HEK293 (cell line): ENCODE measurements around the gene HOXB8.

Experiments
- CTCF ChIP-seq: fragments of 450-650 bp; formaldehyde crosslinking; IDR thresholded peaks from 2 replicates; pipeline ENCODE4 v1.5.1; 2016; ENCODE audit warnings: missing biosample characterization, missing genetic modification characterization
- YY1 ChIP-seq: fragments of 450-650 bp; formaldehyde crosslinking; IDR thresholded peaks from 2 replicates; pipeline ENCODE4 v1.5.1; 2018; ENCODE audit warnings: missing biosample characterization, missing genetic modification characterization
- ZNF274 ChIP-seq, 2 experiments: fragments of 200-500 bp in 1 of 2; fragments of 450-650 bp in 1 of 2; sonication (Bioruptor generic) in 1 of 2; formaldehyde crosslinking in 1 of 2; IDR thresholded peaks; 2 replicates each; pipeline versions ENCODE4 v1.5.1 to v1.6.1; 2014 to 2016; ENCODE audit warnings: borderline replicate concordance in 1 of 2, inconsistent platforms in 1 of 2, low read length in 1 of 2, missing biosample characterization in 1 of 2, missing genetic modification characterization in 1 of 2
- ZNF670 ChIP-seq: fragments of 450-650 bp; formaldehyde crosslinking; IDR thresholded peaks from 2 replicates; pipeline ENCODE4 v1.5.1; 2016; ENCODE audit warnings: missing biosample characterization, missing genetic modification characterization, low read depth
- TF ChIP-seq, protein P1 (sequence below): sonication (generic); formaldehyde crosslinking; IDR thresholded peaks from 2 replicates; pipeline ENCODE4 v1.8.1; 2022; ENCODE audit warnings: mild to moderate bottlenecking, moderate library complexity, missing genetic modification reagents
- TF ChIP-seq, protein P2 (sequence below): fragments of 450-650 bp; IDR thresholded peaks from 2 replicates; pipeline ENCODE4 v1.5.1; 2018; ENCODE audit warnings: missing biosample characterization, missing genetic modification characterization
- TF ChIP-seq, protein P3 (sequence below): IDR thresholded peaks from 2 replicates; pipeline ENCODE4 v1.6.1; 2011; ENCODE audit warnings: mild to moderate bottlenecking, low read depth, low read length, borderline replicate concordance

- TF ChIP-seq, protein P1, sequence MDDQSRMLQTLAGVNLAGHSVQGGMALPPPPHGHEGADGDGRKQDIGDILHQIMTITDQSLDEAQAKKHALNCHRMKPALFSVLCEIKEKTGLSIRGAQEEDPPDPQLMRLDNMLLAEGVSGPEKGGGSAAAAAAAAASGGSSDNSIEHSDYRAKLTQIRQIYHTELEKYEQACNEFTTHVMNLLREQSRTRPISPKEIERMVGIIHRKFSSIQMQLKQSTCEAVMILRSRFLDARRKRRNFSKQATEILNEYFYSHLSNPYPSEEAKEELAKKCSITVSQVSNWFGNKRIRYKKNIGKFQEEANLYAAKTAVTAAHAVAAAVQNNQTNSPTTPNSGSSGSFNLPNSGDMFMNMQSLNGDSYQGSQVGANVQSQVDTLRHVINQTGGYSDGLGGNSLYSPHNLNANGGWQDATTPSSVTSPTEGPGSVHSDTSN: no peak
- TF ChIP-seq YY1 (tag by site-specific recombination) (no peak), CTCF (tag by site-specific recombination) (no peak), ZNF670 (tag by site-specific recombination) (no peak), ZNF274 (IDR thresholded peaks at IDR 0.05; ENCODE audit: low read length) (no peak), ZNF274 (tag by site-specific recombination; IDR thresholded peaks at IDR 0.05; ENCODE audit: borderline replicate concordance) (no peak)
- TF ChIP-seq, protein P2, sequence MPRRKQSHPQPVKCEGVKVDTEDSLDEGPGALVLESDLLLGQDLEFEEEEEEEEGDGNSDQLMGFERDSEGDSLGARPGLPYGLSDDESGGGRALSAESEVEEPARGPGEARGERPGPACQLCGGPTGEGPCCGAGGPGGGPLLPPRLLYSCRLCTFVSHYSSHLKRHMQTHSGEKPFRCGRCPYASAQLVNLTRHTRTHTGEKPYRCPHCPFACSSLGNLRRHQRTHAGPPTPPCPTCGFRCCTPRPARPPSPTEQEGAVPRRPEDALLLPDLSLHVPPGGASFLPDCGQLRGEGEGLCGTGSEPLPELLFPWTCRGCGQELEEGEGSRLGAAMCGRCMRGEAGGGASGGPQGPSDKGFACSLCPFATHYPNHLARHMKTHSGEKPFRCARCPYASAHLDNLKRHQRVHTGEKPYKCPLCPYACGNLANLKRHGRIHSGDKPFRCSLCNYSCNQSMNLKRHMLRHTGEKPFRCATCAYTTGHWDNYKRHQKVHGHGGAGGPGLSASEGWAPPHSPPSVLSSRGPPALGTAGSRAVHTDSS (tag by site-specific recombination): no peak
- TF ChIP-seq, protein P3, sequence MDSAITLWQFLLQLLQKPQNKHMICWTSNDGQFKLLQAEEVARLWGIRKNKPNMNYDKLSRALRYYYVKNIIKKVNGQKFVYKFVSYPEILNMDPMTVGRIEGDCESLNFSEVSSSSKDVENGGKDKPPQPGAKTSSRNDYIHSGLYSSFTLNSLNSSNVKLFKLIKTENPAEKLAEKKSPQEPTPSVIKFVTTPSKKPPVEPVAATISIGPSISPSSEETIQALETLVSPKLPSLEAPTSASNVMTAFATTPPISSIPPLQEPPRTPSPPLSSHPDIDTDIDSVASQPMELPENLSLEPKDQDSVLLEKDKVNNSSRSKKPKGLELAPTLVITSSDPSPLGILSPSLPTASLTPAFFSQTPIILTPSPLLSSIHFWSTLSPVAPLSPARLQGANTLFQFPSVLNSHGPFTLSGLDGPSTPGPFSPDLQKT: no peak
Observed at GRCh38 chr17:48647103-48647962, 32.2 kb upstream of the HOXB8 start.
